OCI-LY7 (cell line): ENCODE measurements around the gene HERPUD2.

ENCODE experiments used
- CTCF ChIP-seq: fragments of 200-600 bp; sonication (generic); conservative IDR thresholded peaks from 2 replicates; pipeline ENCODE4 v1.5.1; 2014; ENCODE audit warnings: mild to moderate bottlenecking, antibody characterized with exemption, low read length, moderate library complexity, mixed read lengths
- EZH2phosphoT487 ChIP-seq: fragments of 200-600 bp; sonication (generic); IDR thresholded peaks from 2 replicates; pipeline ENCODE4 v1.6.1; 2018; ENCODE audit warnings: low read depth, borderline replicate concordance, mild to moderate bottlenecking, mixed run types, antibody characterized with exemption, low read length, moderate library complexity, mixed read lengths

- no peak for TF ChIP-seq CTCF
- TF ChIP-seq EZH2phosphoT487, result no peak
Measured at GRCh38 chr7:35736725-35737124, 41.8 kb upstream of the HERPUD2 start.
